D341Med (cell line): ENCODE results near the gene FHOD3.
"Not testable (repeated sequence)": the region's sequence is repeated elsewhere in the genome, so short reads cannot be mapped to it uniquely, and the experiment has no call there.

Experiments
- DNase-seq: peaks from one replicate; pipeline ENCODE4 v3.0.0; 2012; ENCODE audit warnings: low spot score

The FHOD3 gene

DNA sequence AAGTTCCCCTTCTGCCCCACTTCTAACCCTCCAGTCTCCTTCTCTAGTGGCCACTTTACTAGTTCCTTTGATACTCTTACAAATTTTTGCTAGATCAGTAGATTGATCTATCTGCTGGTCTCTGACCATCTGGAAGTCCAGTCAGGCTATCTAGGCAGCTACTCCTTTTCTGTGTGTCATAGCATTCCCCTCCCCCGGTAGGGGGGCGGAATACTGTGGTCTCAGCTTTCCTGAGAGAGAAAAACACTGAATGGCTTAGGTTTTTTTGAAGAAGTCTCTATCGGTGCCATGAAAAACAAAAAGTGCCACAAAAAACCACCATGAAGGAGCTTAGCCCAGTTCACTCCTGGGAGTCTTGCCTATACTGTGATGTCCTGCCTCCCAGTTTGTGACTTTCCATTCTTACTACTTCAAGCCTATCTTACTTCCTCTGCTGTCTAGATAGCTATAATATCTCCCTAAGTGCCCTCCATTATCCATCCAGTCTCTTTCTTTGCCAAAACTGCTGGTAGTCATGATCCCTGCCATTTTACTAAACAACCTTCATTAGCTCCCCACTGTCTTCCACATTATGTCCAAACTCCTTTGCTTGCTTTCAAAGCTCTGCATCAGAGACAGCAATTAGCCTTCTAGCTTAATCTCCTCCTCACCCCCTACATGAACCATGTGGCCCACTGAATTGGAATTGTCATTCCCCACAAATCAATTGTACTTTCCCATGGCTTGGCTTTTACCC is 501.4 kb downstream of the FHOD3 start:
- DNase-seq, result no peak

DNA sequence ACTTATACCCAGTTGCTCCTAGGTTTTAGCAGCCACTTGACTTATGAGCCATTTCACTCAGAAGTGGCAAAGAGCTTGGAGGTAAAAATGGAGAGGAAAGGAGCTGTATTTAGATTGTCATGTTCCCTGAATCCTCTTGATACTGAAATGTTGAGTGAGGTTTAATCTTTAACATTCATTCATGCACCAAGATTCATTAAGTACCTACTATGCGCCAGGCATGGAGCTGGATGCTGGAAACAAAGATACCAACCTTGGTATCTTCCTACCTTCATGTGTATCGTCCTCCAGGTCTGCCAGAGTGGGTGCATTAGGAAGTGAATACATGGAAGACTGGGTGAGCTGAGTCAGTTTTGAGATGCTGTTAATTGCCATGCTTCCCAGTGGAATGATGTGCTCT is 507.6 kb downstream of the FHOD3 start:
- DNase-seq, result no peak

DNA sequence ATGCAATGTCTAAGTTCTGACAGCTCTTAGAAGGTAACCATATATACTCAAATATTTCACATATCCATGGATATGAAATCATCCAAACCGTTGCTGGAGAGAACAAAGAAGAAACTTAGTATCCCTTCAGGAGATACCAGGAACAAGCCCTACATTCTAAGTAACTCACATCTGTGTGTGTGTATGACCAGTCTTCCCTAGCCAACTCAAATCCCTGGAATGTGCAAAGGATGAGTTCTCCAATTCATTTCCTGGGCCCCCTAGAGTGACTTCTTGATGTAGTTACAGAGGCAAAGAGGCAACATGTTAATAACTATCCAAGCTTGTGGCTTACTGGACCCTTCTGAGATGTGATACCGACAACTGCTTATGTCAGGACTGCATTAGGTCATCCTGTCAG is 511.2 kb downstream of the FHOD3 start:
- DNase-seq, result no peak

DNA sequence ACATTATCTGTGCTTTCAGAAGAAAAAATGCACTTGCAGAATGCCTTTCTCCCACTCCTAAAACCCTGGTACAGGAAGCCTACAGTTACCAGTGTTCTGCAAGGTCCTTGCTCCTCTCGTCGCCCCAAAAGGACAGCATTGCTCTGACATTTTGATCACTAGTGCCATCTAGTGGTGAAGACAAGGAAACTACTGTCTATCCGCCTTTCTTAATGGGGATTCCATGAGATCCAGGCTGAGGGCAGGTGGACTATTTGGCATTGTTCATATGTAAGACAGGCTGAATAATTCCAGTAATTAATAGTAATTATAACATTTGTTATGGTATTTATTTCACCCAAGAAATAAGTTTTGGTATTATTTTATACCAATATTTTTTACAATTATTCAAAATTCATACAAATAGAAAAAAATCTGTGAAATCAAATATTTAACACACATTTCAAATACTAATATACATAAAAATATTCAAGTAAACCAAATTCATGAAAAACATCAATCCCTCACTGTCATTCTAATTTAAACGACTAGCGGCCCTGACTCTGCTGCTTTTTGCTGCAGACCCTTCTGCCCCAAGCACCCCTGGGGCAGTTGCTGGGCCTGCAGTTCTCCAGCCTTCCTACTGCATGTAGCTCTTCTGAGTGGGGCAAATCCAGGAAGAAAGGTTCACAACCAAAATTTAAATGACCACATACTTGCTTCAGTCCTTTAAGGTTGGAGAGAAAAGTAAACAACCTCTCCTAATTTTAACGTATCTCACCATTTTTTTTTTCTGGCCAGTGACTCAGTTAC is 512.3 kb downstream of the FHOD3 start:
- DNase-seq, result peak; percentile 85

DNA sequence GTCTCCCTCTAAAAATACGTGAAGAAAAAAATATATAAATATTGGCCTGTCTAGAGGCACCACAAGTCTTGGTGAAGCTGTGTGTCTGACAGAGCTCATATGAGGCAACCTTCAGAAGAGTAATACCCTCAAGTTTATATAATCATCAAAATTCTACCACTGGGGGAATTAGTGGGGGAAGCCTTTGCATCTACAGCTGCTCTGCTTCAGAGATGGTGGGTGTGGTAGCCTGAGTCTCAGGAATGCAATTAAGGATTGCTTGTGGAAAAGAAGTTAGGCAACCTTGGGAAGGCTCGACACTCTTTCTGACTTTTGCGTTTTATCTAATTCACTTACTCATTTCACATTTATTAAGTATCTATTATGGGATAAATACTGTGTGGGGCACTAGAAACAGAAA is 513.9 kb downstream of the FHOD3 start:
- no peak for DNase-seq

DNA sequence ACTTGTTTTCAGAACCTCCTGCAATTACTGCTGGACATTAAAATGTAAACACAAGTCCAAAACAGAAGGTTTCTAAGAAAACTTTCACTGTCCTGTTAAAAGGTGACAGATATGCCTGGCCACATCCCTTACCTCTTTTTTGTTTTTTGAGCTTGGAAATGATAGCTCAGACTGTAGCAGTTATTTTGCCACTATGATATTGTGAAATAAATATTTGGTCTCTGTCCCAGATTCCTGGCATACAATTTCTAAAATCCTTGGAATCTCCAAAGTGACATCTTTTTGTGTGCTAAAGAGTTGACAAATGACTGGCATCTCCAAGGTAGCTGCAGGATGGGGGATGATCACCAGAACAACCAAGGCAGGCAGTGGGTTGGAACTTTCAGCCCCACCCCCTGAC is 514.4 kb downstream of the FHOD3 start:
- DNase-seq, result no peak

DNA sequence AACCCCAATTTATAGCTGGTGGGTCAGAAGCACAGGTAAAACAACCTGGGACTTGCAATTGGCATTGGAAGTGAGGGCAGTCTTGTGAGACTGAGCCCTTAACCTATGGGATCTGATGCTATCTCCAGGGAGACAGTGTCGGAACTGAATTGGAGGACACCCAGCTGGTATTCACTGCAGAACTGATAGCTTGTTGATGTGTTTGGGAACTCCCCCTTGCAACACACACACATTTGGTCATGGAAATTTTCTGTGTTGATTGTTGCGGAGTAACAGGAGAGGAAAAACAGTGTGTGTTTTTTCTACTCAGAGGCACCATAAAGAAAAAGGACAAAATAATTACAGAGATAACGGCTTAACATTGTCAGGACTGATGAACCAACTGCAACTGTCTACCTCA is 515.2 kb downstream of the FHOD3 start:
- no peak for DNase-seq

DNA sequence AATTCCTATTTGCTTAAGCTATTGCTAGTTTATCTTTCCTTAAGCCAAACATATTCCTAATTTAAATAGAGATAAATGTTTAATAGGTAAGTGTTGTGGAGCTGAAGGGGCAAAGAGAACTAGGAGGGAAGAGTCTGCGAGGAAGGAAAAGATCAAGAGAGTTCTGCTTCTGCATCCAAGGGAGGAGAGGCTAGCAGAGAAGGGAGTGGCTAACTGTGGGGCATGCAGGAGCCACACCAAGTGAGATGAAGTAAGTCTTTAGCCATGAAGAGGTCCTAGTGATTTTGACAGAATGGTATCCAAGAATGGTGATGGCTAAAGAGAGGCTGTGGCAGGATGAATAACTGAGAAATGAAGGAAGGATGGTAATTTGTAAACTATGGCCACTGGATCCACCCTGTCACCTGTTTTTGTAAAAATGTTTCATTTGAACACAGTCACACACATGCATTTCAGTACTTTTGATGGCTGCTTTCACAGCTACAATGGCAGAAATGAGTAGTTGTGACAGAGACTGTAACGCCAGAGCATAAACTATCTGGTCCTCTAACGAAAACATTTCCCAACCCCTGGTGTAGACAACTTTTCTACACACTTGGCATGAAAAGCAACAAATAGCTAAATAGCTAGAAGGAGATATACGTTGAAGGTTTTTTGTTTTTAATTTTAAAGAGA is 515.7 kb downstream of the FHOD3 start:
- no peak for DNase-seq

DNA sequence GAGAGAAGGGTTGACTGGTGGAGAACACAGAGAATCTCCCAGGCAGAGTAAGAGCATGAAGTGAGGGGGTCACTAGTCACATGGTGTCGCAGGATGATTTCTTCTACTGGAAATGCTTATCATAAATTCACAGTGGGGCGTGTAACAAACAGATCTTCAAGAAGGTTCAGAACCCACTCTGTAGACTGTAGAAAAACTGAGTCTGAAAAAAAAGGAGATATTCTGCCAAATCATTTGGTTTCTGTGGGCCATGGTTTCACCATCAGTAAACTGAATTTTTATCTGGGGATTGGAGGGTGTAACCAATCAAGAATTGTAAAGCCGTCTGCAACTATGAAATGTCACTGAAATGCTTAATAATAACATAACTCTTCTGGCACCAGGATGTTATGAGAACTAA is 516.3 kb downstream of the FHOD3 start:
- no peak for DNase-seq

DNA sequence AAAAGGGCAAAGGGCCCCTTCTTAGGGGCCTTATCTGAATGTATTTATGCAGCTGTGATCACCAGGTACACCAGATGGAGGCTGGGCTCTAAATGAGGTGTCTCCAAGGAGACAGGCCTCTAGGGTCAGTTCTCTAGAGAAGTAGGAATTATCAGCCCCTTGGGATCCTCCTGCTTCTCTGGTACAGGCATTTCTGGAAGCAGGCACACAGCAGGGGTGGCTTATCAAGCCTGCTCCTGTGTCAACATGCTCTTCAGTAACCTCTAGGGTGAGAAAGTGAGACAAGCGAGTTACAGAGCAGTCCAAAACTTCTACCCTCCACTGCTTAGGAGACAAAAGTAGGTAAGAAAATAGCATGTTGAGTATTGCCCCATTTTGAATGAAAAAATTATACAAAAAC is 517.5 kb downstream of the FHOD3 start:
- DNase-seq, result peak; percentile 84

DNA sequence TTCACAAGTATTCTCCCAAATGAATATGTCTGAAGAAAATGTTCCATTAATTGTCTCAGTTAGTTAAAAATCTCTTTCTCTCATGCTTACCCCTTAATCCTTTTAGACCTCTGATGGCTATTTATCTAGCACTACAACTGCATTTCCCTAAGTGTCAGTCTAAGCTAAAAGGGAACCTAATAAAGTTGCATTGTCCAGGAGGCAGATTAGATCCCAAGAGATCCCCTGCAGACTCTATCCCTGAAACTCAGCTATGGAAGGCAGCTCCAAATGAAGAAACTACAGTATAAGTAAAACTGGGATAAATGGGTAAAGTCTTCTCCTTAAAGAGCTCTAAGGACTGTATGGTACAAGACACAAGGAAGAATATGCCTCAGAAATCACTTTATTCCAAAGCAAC is 518.6 kb downstream of the FHOD3 start:
- not testable (repeated sequence) for DNase-seq

DNA sequence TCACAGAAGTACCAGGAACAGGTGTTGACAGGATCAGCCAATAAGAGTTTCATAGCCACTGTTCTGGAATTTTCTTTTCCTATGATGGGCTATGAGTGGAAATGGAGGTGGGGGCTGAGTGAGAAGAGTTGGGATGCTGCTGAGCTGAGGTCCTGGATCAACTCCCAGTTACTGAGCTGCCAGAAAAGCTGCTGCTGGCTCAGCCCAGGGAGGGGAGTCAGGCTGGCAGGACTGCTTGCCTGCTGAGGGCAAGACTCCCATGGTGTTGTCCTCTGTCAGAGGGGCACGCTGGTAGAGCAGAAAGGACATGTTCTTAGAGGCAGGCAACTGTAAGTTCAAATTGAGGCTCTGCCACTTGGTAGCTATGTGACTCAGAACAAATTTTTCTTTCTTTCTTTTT is 519.5 kb downstream of the FHOD3 start:
- no peak for DNase-seq

DNA sequence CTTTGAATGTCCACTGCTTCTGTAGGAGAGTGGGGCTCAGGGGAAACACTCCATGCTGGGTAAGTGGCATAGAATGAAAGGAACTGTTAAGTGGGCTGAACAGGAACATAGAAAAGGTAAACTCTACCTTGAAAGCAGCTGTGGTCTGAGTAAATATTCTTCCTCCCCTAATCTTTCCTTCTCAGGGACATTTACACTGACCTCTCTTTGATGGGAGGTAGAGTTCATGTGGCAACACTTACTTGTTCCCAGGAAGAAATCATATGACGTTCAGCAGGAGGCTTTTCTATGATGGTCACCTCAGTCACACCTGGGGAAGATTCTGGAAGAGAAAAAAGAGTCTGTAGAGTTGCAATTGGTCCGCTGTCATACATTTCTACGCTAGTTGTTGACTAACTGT is 521.1 kb downstream of the FHOD3 start:
- no peak for DNase-seq

DNA sequence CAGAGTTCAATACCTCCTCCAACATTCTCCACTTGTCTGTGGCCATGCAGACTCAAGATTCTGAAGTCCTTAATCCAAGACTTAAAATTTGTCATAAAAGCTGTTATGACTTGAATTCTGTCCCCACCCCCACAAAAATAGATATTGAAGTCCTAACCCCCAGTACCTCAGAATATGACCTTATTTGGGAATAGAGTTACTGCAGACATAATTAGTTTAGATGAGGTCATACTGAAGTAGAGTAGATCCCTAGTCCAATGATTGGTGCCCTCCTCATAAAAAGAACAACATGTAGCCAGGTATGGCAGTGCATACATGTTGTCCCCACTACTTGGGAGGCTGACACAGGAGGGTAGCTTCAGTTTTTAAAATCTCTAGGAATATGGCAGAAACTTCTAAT is 522.1 kb downstream of the FHOD3 start:
- no peak for DNase-seq

DNA sequence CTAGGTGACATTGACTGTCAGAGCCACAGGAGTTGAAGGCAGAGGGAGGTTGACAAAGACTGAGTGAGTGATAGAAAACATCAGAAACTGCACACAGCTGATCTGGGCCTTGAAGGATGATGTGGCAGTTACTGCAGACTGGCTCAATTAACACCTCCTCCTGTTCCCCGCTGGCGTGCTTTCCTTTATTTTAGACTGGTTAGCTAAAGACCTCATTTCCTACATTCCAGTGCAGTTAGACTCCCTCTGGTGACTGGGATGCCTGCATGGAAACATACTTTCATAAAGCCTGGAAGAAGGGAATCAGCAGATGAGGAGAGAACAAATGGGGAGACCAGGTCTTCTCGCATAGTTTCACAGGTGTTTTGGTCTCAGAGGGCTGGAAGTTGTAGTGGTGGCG is 524.2 kb downstream of the FHOD3 start:
- no peak for DNase-seq

DNA sequence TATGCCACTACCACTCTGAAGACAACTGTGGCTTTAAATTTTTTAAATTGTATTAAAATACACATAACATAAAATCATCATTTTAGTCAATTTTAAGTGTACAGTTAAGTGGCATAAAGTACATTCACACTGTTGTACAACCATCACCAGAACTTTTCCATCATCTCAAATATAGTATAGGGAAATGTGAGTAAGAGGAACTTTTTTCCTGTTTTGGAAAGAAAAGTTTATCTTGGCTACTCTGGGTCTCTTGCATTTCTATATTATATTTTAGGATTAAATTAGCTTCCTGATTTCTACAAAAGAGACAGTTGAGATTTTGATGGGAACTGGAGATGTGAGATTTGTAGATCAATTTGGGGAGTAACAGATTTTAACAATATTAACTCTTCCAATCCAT is 528.0 kb downstream of the FHOD3 start:
- no peak for DNase-seq

DNA sequence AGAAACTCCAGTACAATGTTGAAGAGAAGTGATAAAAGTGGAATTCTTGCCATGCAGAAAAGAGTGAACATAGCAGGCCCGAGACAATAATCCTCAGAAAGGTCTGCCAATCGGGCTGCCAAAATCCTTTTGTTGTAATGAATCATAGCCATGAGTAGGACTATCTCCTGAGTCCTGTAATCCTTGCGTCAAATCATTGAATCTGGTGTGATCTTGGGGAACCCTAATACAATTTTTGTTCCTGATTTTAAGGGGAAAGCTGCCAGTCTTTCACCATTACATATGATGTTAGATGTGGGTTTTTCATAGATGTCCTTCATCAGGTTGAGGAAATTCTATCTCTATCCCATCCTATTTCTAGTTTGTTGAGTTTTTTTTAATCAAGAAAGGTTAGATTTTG is 529.0 kb downstream of the FHOD3 start:
- DNase-seq, result no peak

DNA sequence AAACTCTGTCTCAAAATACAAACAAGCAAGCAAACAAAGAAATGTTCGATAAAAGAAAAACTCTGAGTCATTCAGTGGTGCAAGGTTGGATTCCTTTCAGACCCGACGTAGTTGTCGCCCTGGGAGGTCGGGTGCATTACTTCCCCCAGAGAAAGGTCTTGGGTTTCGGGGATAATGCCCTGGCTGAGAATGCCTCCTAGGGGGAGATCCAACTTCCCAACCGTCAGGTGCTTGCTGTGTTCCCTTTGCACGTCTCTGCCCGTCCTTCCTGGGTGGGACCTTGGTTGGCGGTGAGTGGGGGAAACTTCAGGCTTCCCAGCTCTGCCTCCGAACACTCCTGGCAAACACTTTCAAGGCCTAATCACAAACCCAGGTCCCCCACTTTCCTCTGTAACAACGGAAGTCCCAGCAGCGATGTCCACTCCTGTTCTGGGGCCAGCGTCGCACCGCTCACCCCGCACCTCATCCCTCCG is 530.7 kb downstream of the FHOD3 start:
- DNase-seq, result peak; percentile 73

DNA sequence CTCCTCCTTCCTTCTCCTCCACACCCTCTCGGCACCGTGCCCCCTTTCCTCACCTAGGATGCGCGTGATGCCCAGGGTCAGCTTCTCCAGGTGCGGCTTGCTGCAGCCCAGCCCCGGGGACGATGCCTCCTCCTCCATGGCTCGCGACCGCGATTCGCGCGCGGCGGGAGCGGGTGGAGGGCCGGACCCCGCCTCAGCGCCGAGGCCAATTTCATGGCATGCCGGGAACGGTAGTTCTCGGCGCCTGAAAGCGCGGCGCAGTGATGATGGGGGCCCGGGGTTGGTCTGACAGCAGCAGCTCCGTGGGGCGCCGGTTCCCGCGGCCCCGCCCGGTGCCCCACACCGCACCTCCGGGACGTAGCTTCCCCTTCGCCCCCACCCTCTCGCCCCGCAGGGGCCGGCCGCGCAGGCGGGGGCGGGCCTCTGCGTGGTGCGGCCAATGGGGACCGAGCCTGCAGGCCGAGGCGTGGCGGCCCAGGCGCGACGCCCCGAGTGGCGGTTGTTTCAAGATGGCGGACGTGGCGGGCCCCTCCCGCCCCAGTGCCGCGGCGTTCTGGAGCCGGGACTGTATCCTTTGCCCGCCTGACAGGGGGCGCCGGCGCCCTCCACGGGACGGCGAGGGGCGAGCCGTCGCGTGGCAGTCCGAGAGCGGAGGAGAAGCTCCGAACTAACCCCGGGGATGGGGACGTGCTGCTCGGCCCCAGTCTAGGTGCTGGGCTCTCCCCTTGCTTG is 531.3 kb downstream of the FHOD3 start, which contains the start of the genes KIAA1328 and TPGS2:
TSS of gene KIAA1328 (plus strand) at position 498 of the 732 bp plus-strand sequence. CDS start at position 510, 12 bp downstream.
TSS of gene TPGS2 (minus strand) at position 373 of the 732 bp plus-strand sequence. CDS start at position 138, 235 bp downstream.
- peak; percentile 99 for DNase-seq
